OCI-LY7 (cell line): ENCODE measurements around the gene RALBP1. TPM values are rescaled to one million over a fixed set of nuclear protein-coding genes. Genes with fewer than 3 reads are reported as not detected.

Source experiments
- BruUV-seq: library from RNA; stranded (reverse); fragments of 400-500 nt; replicated peaks from 2 replicates; lab custom pipeline; 2021; lab: Mats Ljungman, UMichigan
- CTCF ChIA-PET: fragments of 300-600 bp; sonication (Branson Sonifier 250); formaldehyde crosslinking; loops from one replicate; lab custom pipeline; 2022; ENCODE audit warnings: antibody characterized with exemption; ENCODE audit not compliant: unreplicated experiment; lab: Charles Lee
- POLR2A ChIA-PET: fragments of 300-600 bp; sonication (Branson Sonifier 250); formaldehyde crosslinking; loops from one replicate; lab custom pipeline; 2022; ENCODE audit warnings: antibody characterized with exemption; lab: Charles Lee
- DNase-seq: peaks from one replicate; pipeline ENCODE4 v3.0.0-alpha.2; 2015; ENCODE audit warnings: low spot score
- H2AFZ ChIP-seq: fragments of 200-600 bp; sonication (generic), shearing (Covaris generic); 2 replicates; pipeline ENCODE4 v1.6.1; 2014; ENCODE audit warnings: mild to moderate bottlenecking, antibody characterized with exemption, low read length, moderate library complexity
- H3K27ac ChIP-seq: fragments of 200-600 bp; sonication (generic); 2 replicates; pipeline ENCODE4 v1.5.1; 2014; ENCODE audit warnings: mixed run types, low read depth, mild to moderate bottlenecking, moderate library complexity, low read length, inconsistent platforms; ENCODE audit not compliant: poor library complexity, severe bottlenecking
- H3K36me3 ChIP-seq: fragments of 200-600 bp; sonication (generic); 2 replicates; pipeline ENCODE4 v1.6.1; 2014; ENCODE audit warnings: mild to moderate bottlenecking, antibody characterized with exemption, low read length, moderate library complexity, mixed read lengths; ENCODE audit not compliant: insufficient read depth
- H3K4me1 ChIP-seq: fragments of 200-600 bp; sonication (generic); 2 replicates; pipeline ENCODE4 v1.5.1; 2014; ENCODE audit warnings: mild to moderate bottlenecking, low read length; ENCODE audit not compliant: insufficient read depth, poor library complexity, severe bottlenecking
- H3K4me2 ChIP-seq: fragments of 200-600 bp; sonication (generic); 2 replicates; pipeline ENCODE4 v1.6.1; 2014; ENCODE audit warnings: mild to moderate bottlenecking, low read length
- H3K4me3 ChIP-seq: fragments of 200-600 bp; sonication (generic); 2 replicates; pipeline ENCODE4 v1.5.1; 2014; ENCODE audit warnings: mild to moderate bottlenecking, low read depth, low read length; ENCODE audit not compliant: poor library complexity, severe bottlenecking
- H3K79me2 ChIP-seq: fragments of 200-600 bp; sonication (generic); 2 replicates; pipeline ENCODE4 v1.6.1; 2016; ENCODE audit warnings: low read depth, mild to moderate bottlenecking, low read length, moderate library complexity, mixed read lengths; ENCODE audit not compliant: insufficient read depth
- H3K9me2 ChIP-seq: fragments of 200-600 bp; sonication (generic); 2 replicates; pipeline ENCODE4 v1.6.1; 2016; ENCODE audit warnings: mild to moderate bottlenecking, low read length, mixed read lengths; ENCODE audit not compliant: insufficient read depth
- H3K9me3 ChIP-seq: fragments of 200-600 bp; sonication (generic); 2 replicates; pipeline ENCODE4 v1.6.1; 2014; ENCODE audit warnings: mild to moderate bottlenecking, mixed run types, low read length, mixed read lengths
- H4K20me1 ChIP-seq: fragments of 200-600 bp; sonication (generic); 2 replicates; pipeline ENCODE4 v1.6.1; 2014; ENCODE audit warnings: mild to moderate bottlenecking, antibody characterized with exemption, low read length, moderate library complexity, mixed read lengths; ENCODE audit not compliant: insufficient read depth
- CTCF ChIP-seq: fragments of 200-600 bp; sonication (generic); conservative IDR thresholded peaks from 2 replicates; pipeline ENCODE4 v1.5.1; 2014; ENCODE audit warnings: mild to moderate bottlenecking, antibody characterized with exemption, low read length, moderate library complexity, mixed read lengths
- EZH2phosphoT487 ChIP-seq: fragments of 200-600 bp; sonication (generic); IDR thresholded peaks from 2 replicates; pipeline ENCODE4 v1.6.1; 2018; ENCODE audit warnings: low read depth, borderline replicate concordance, mild to moderate bottlenecking, mixed run types, antibody characterized with exemption, low read length, moderate library complexity, mixed read lengths
- intact Hi-C: fragments of 100-400 bp; cut with micrococcal nuclease; formaldehyde crosslinking; loops from one replicate; pipeline ENCODE4 v1.10.0; 2022; ENCODE audit not compliant: unreplicated experiment
- total RNA-seq, 2 experiments: library from RNA; depleted of rRNA in 1 of 2; stranded (reverse); fragments of >200 nt in 1 of 2; shearing (Covaris generic) in 1 of 2; gene quantifications; 2 replicates each; pipeline ENCODE4 v1.2.3, GENCODE V29; 2014 to 2022

Gene RALBP1
- total RNA-seq, 2 experiments from 2014 or later: 78.5 to 96.0 TPM

DNA sequence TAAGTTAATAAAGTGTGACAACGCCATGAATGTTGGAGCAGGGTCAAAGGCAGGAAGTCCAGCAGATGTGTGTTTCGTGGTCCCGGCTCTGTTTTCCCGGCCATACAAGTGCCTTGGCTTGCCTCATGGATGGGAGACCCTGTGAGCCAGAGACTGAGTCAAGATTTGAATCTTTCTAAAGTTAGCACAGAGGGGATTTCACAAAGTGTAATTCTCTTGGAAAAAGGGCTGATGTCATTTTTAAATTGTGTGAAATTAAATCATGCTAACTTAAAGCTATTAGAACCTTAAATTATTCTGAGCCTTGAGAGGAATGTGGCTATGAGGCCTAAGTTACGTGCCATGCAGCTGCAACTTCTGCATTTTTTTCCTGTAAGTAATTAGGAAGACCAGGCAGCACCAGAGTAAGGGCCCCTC lies 38.3 kb upstream of the RALBP1 start:
- ChIA-PET POLR2A (interaction anchor here (0.6 kb wide), 1 partner anchor 163 kb away, joined by 3 read pairs; no protein-coding TSS in a partner anchor), CTCF (no interaction called here)
- no TSS peak for BruUV-seq
- Histone ChIP-seq H3K79me2 (no peaks in the 10 kb centered on the region), H4K20me1 (no peaks in the 10 kb centered on the region), H3K9me2 (no peaks in the 10 kb centered on the region), H3K36me3 (no peaks in the 10 kb centered on the region), H2AFZ (no peak overlapping the region), H3K27ac (no peak overlapping the region), H3K4me2 (no peak overlapping the region), H3K4me3 (no peak overlapping the region), H3K4me1 (no peaks in the 10 kb centered on the region), H3K9me3 (no peaks in the 10 kb centered on the region)
- DNase-seq: no peak
- intact Hi-C loops: no loop called here
- TF ChIP-seq EZH2phosphoT487 (no peak), CTCF (no peak)

GRCh38 chr18:9437672-9438071 lies 37.6 kb upstream of the RALBP1 start:
- no peaks in the 10 kb centered on the region for H3K79me2 ChIP-seq
- no TSS peak for BruUV-seq
- no peak overlapping the region for H3K4me2 ChIP-seq
- H3K4me1 ChIP-seq: no peaks in the 10 kb centered on the region
- no peaks in the 10 kb centered on the region for H4K20me1 ChIP-seq
- no peak for DNase-seq
- H3K27ac ChIP-seq: no peak overlapping the region
- H3K4me3 ChIP-seq: no peak overlapping the region
- ChIA-PET POLR2A (interaction anchor here (0.6 kb wide), 1 partner anchor 163 kb away, joined by 3 read pairs; no protein-coding TSS in a partner anchor), CTCF (no interaction called here)
- intact Hi-C loops: no loop called here
- no peak overlapping the region for H2AFZ ChIP-seq
- no peaks in the 10 kb centered on the region for H3K36me3 ChIP-seq
- no peaks in the 10 kb centered on the region for H3K9me3 ChIP-seq
- no peak for TF ChIP-seq CTCF
- no peak for TF ChIP-seq EZH2phosphoT487
- H3K9me2 ChIP-seq: no peaks in the 10 kb centered on the region

DNA sequence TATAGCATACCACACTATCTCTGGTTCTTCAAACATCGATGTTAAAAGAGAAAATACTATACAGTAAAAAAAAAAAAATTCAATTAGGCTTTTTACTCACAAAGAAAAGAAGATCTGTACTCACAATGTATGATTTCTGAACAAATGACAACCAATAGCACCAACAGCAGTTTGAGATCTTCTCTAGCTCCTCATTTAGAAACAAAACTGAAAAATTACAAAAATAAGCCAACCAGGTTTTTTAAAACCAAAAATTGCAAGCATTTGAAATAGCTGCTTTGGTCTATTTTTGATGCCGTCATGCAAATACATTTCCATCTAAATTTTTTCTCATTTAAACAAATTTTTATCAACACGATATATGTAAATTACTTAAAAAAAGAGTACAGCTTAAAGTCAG lies 34.3 kb upstream of the RALBP1 start:
- POLR2A ChIA-PET: interaction anchor here (0.7 to 2.1 kb wide), 4 partner anchors 9 to 947 kb away, joined by 3 to 8 read pairs (median 4); no protein-coding TSS in a partner anchor

More for the DNA sequence above, 34.3 kb upstream of the RALBP1 start:
- Histone ChIP-seq H3K9me3 (no peaks in the 10 kb centered on the region), H3K36me3 (no peaks in the 10 kb centered on the region), H2AFZ (no peak overlapping the region; the same call in 1 of the 2 replicates), H3K79me2 (no peaks in the 10 kb centered on the region), H3K4me1 (no peaks in the 10 kb centered on the region), H4K20me1 (no peaks in the 10 kb centered on the region), H3K27ac (no peak overlapping the region), H3K4me2 (no peak overlapping the region), H3K4me3 (no peak overlapping the region), H3K9me2 (no peaks in the 10 kb centered on the region)
- intact Hi-C loops: no loop called here
- DNase-seq: no peak
- CTCF ChIA-PET: no interaction called here
- no TSS peak for BruUV-seq
- no peak for TF ChIP-seq EZH2phosphoT487
- TF ChIP-seq CTCF: no peak
